CD14-positive monocyte (primary cell): Measurements from ENCODE around the gene RBM15. TPM values are rescaled to one million over a fixed set of nuclear protein-coding genes. Genes with fewer than 3 reads are reported as not detected.
A peak's percentile ranks its signal among the peaks of the same experiment; 100 is the strongest.

ENCODE experiments used
- DNase-seq, 3 donors: peaks; one replicate each; pipeline ENCODE4 v3.0.0-alpha.2; 2011 to 2022
- H2AFZ ChIP-seq: 2 replicates; pipeline ENCODE4 v1.6.0; 2012; ENCODE audit warnings: mild to moderate bottlenecking, low read depth, low read length, inconsistent platforms; ENCODE audit not compliant: insufficient read depth, poor library complexity, severe bottlenecking
- H3K27ac ChIP-seq, 2 donors: 1 replicate in 1 of 2; 2 replicates in 1 of 2; pipeline ENCODE4 v1.5.1; 2012 to 2013; ENCODE audit warnings: low read length in 2 of 2, control low read depth in 1 of 2, inconsistent platforms in 1 of 2, low read depth in 1 of 2, mild to moderate bottlenecking in 1 of 2
- H3K27me3 ChIP-seq, 2 donors: one replicate each; pipeline versions ENCODE4 v1.6.0 to v1.6.1; 2011 to 2013; ENCODE audit warnings: low read length in 2 of 2; ENCODE audit not compliant: control insufficient read depth in 2 of 2, insufficient read depth in 2 of 2
- H3K36me3 ChIP-seq, 2 donors: replicated peaks in 1 of 2; 1 replicate in 1 of 2; 2 replicates in 1 of 2; pipeline versions ENCODE4 v1.5.1 to v1.6.1; 2012 to 2013; ENCODE audit warnings: low read length in 2 of 2, control low read depth in 1 of 2, inconsistent platforms in 1 of 2, mild to moderate bottlenecking in 1 of 2; ENCODE audit not compliant: insufficient read depth in 2 of 2, control insufficient read depth in 1 of 2
- H3K4me1 ChIP-seq, 2 donors: 1 replicate in 1 of 2; 2 replicates in 1 of 2; pipeline versions ENCODE4 v1.5.1 to v1.6.1; 2012 to 2013; ENCODE audit warnings: low read length in 2 of 2, control low read depth in 1 of 2, inconsistent platforms in 1 of 2, mild to moderate bottlenecking in 1 of 2, moderate library complexity in 1 of 2; ENCODE audit not compliant: insufficient read depth in 2 of 2, control insufficient read depth in 1 of 2
- H3K4me2 ChIP-seq: replicated peaks from 2 replicates; pipeline ENCODE3; 2012; ENCODE audit warnings: low read length, moderate library complexity, mild to moderate bottlenecking; ENCODE audit not compliant: poor library complexity, severe bottlenecking; ENCODE audit errors: extremely low read depth
- H3K4me3 ChIP-seq, 3 experiments: fragments of 200-600 bp in 1 of 3; sonication (generic) in 1 of 3; replicated peaks in 1 of 3; 1 replicate in 2 of 3; 2 replicates in 1 of 3; pipeline ENCODE4 v1.5.1; 2011 to 2013; ENCODE audit warnings: low read length in 3 of 3, mild to moderate bottlenecking in 3 of 3, control low read depth in 2 of 3, low read depth in 2 of 3, inconsistent platforms in 1 of 3, moderate library complexity in 1 of 3
- H3K79me2 ChIP-seq: 2 replicates; pipeline ENCODE4 v1.6.0; 2012; ENCODE audit warnings: mild to moderate bottlenecking, control low read depth, inconsistent platforms, low read length, moderate library complexity; ENCODE audit not compliant: insufficient read depth
- H3K9ac ChIP-seq: 2 replicates; pipeline ENCODE4 v1.6.0; 2017; ENCODE audit warnings: low read length, mild to moderate bottlenecking; ENCODE audit not compliant: insufficient read depth, poor library complexity, severe bottlenecking
- H3K9me3 ChIP-seq, 2 donors: replicated peaks in 1 of 2; 1 replicate in 1 of 2; 2 replicates in 1 of 2; pipeline versions ENCODE4 v1.5.1 to v1.6.1; 2012 to 2013; ENCODE audit warnings: low read length in 2 of 2, control low read depth in 1 of 2; ENCODE audit not compliant: control insufficient read depth in 1 of 2, insufficient read depth in 1 of 2
- H4K20me1 ChIP-seq: 2 replicates; pipeline ENCODE4 v1.6.0; 2012; ENCODE audit warnings: mild to moderate bottlenecking, low read length, control low read depth, moderate library complexity; ENCODE audit not compliant: insufficient read depth
- H3K27ac Mint-ChIP-seq, 7 donors: one replicate each; pipeline ENCODE4 v1.8.0; 2020; ENCODE audit warnings: mild to moderate bottlenecking in 7 of 7, mixed read lengths in 7 of 7, moderate library complexity in 6 of 7, inconsistent platforms in 2 of 7
- H3K27me3 Mint-ChIP-seq, 3 donors: one replicate each; pipeline ENCODE4 v1.8.0; 2021 to 2022; ENCODE audit warnings: low read depth in 3 of 3, mild to moderate bottlenecking in 3 of 3, mixed read lengths in 3 of 3, moderate library complexity in 3 of 3, inconsistent platforms in 1 of 3
- H3K36me3 Mint-ChIP-seq, 2 donors: one replicate each; pipeline ENCODE4 v1.8.0; 2020; ENCODE audit warnings: mixed read lengths in 2 of 2, inconsistent platforms in 1 of 2, mild to moderate bottlenecking in 1 of 2
- H3K4me1 Mint-ChIP-seq: one replicate; pipeline ENCODE4 v1.8.0; 2020; ENCODE audit warnings: mild to moderate bottlenecking, mixed read lengths
- H3K4me3 Mint-ChIP-seq, 2 donors: one replicate each; pipeline ENCODE4 v1.8.0; 2020; ENCODE audit warnings: mild to moderate bottlenecking in 2 of 2, mixed read lengths in 2 of 2, moderate library complexity in 1 of 2
- H3K9me3 Mint-ChIP-seq, 7 donors: one replicate each; pipeline ENCODE4 v1.8.0; 2020 to 2022; ENCODE audit warnings: mixed read lengths in 7 of 7, mild to moderate bottlenecking in 6 of 7, moderate library complexity in 6 of 7, inconsistent platforms in 2 of 7
- WGBS: methylation state at CpG from one replicate; pipeline ENCODE4 v1.1.5; 2013; ENCODE audit warnings: missing lambda C conversion rate; ENCODE audit not compliant: insufficient coverage; 5-methylcytosine and 5-hydroxymethylcytosine counted together
- intact Hi-C, 2 donors: fragments of 100-400 bp; cut with micrococcal nuclease; formaldehyde crosslinking; loops; one replicate each; pipeline versions ENCODE4 v1.15.0 to v1.15.1; 2023
- polyA plus RNA-seq, 3 donors: library from polyadenylated mRNA; depleted of rRNA in 1 of 3; unstranded in 2 of 3; stranded (reverse) in 1 of 3; fragments of 300-500 nt in 2 of 3; fragments of >200 nt in 1 of 3; fragmentation: Illumina TruSeq in 2 of 3; gene quantifications; 1 replicate in 2 of 3; 2 replicates in 1 of 3; pipeline ENCODE4 v1.2.3, GENCODE V29; 2012 to 2021
- TF ChIP-seq, protein P1 (sequence below): fragments of 200-600 bp; IDR thresholded peaks from one replicate; pipeline ENCODE4 v1.8.0; 2022; ENCODE audit warnings: antibody characterized with exemption, mild to moderate bottlenecking

Gene RBM15
- polyA plus RNA-seq, 3 donors: 6.7 to 16.8 (median 7.5) TPM

DNA sequence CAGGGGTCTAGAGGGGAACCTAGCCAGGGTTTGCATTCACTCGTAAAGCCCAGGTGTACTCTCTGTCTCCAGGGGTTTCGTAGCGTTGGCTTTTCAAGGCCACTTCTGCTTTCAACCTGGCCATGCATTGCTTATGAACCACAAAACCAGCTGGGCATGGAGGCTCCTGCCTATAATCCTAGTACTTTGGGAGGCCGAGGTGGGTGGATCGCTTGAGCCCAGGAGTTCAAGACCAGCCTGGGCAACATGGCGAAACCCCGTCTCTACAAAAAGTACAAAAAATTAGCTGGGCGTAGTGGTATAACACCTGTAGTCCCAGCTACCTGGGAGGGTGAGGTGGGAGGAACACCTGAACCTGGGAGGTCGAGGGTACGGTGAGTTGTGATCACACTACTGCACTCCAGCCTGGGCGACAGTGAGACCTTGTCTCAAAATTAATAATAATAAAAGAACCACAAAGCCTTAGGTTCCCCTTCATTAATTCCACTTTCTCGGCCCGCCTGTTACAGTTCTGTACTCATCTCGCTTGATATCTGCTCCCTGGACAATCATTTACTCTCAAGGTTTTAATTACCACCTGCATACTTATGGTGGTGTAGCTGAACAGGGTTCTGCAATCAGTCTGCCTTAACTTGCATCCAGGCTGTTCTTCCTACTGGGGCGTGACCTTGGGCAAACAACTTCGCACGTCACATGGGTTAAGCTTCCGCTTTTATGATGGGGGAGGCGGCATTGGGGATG is 45.6 kb downstream of the RBM15 start:
- H3K4me3 Mint-ChIP-seq: peak overlapping the region in 1 of 2 donors; percentile 39
- no peak overlapping the region for H3K9ac ChIP-seq
- H3K4me2 ChIP-seq: no peak overlapping the region
- H3K4me3 ChIP-seq: no peak overlapping the region
- no peaks in the 10 kb centered on the region for H4K20me1 ChIP-seq
- peak overlapping the region in 6 of 7 donors; percentile 23 to 84 (median 58) for H3K27ac Mint-ChIP-seq
- no peaks in the 10 kb centered on the region for H3K79me2 ChIP-seq
- peaks cover 19 to 40% of the 10 kb centered on the region in 2 donors for H3K36me3 Mint-ChIP-seq
- H3K27ac ChIP-seq: peak overlapping the region in 1 of 2 donors; percentile 67
- H3K4me1 ChIP-seq: peaks cover 41 to 46% of the 10 kb centered on the region in 2 donors
- peaks cover 49% of the 10 kb centered on the region for H3K4me1 Mint-ChIP-seq
- peaks cover 2 to 20% of the 10 kb centered on the region in 2 donors for H3K36me3 ChIP-seq
- WGBS: 62% methylated on average over 5 of the region's 19 CpGs
- no peaks in the 10 kb centered on the region for H3K27me3 Mint-ChIP-seq
- H3K27me3 ChIP-seq: no peaks in the 10 kb centered on the region
- H3K9me3 Mint-ChIP-seq: no peaks in the 10 kb centered on the region
- no peaks in the 10 kb centered on the region for H3K9me3 ChIP-seq
- peak in 2 of 3 donors; percentile 6 to 33 for DNase-seq
- TF ChIP-seq, protein P1, sequence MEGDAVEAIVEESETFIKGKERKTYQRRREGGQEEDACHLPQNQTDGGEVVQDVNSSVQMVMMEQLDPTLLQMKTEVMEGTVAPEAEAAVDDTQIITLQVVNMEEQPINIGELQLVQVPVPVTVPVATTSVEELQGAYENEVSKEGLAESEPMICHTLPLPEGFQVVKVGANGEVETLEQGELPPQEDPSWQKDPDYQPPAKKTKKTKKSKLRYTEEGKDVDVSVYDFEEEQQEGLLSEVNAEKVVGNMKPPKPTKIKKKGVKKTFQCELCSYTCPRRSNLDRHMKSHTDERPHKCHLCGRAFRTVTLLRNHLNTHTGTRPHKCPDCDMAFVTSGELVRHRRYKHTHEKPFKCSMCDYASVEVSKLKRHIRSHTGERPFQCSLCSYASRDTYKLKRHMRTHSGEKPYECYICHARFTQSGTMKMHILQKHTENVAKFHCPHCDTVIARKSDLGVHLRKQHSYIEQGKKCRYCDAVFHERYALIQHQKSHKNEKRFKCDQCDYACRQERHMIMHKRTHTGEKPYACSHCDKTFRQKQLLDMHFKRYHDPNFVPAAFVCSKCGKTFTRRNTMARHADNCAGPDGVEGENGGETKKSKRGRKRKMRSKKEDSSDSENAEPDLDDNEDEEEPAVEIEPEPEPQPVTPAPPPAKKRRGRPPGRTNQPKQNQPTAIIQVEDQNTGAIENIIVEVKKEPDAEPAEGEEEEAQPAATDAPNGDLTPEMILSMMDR: no peak
- H2AFZ ChIP-seq: no peak overlapping the region
- intact Hi-C loops: no loop called here

DNA sequence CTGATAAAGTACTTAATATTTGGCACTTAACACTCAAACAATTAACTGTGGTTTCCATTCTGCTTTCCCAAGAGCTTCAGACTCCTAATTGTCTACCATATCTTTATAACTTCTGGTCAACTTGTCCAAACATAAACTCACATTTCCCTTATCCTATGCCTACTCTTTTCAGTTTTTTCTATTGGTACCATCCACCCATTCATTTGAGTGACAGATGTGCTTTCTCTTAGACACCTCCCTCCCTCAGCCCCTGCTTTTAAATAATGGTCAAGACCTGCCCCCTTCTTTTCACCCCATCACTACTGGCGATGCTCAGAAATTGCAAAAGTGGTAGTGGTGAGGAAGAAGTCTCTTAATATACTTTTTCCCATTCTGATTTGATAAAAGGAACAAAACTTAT is 46.2 kb downstream of the RBM15 start:
- Histone ChIP-seq H3K9ac (no peak overlapping the region), H4K20me1 (no peaks in the 10 kb centered on the region), H3K4me2 (no peak overlapping the region), H3K9me3 (no peaks in the 10 kb centered on the region), H3K79me2 (no peaks in the 10 kb centered on the region), H2AFZ (no peak overlapping the region), H3K4me3 (no peak overlapping the region), H3K27ac (no peak overlapping the region), H3K36me3 (peaks cover 2 to 20% of the 10 kb centered on the region in 2 donors), H3K4me1 (peaks cover 36 to 40% of the 10 kb centered on the region in 2 donors), H3K27me3 (no peaks in the 10 kb centered on the region)
- Mint-ChIP-seq H3K36me3 (peaks cover 23 to 46% of the 10 kb centered on the region in 2 donors), H3K4me1 (peaks cover 43% of the 10 kb centered on the region), H3K27ac (peak overlapping the region; percentile 19 to 84 (median 57)), H3K4me3 (no peak overlapping the region), H3K9me3 (no peaks in the 10 kb centered on the region), H3K27me3 (no peaks in the 10 kb centered on the region)
- TF ChIP-seq, protein P1: no peak
- no CpG with 5 or more reads among the region's 1 CpG for WGBS
- intact Hi-C loops: no loop called here
- no peak for DNase-seq
